ENCODE data around the gene BAG3.

BAG3 gene

DNA sequence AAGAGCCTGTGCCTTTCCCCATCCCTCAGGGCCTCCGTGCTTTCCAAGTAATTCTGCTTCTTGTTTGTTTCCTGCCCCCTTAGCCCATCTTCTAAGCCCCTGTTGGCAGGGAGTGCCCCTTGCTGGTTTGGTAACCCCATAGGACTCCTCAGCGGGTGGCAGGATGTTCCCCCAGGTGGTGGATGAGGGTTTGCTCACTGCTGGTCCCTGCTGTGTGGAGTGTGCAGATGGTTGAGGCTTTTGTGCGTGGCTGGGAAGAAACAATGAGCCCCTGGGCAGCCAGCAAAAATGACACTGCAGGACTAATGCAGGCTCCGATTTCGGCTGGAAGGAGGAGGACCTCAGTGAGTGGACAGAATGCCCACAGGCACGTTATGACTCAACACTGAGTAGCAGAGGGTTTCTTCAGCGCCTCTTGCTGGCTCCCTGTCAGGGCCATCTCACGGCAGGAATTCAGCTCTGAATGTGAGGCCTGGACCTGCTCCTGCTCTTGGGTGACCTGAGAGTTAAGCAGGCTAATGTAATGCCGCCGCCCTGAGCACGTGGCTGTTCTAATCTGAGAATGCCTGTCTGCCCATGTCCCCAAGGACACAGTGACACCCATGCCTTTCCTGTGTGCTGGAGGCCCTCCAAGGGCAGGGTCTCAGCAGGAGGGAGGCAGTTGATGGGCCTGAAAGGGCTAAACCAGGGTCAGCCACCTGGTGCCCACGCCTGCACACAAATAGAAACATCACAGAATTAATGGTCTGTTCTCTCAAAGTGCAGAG, 16.6 kb downstream of the BAG3 start (continued):
- TF ChIP-seq, protein P1, sequence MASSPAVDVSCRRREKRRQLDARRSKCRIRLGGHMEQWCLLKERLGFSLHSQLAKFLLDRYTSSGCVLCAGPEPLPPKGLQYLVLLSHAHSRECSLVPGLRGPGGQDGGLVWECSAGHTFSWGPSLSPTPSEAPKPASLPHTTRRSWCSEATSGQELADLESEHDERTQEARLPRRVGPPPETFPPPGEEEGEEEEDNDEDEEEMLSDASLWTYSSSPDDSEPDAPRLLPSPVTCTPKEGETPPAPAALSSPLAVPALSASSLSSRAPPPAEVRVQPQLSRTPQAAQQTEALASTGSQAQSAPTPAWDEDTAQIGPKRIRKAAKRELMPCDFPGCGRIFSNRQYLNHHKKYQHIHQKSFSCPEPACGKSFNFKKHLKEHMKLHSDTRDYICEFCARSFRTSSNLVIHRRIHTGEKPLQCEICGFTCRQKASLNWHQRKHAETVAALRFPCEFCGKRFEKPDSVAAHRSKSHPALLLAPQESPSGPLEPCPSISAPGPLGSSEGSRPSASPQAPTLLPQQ (tag by site-specific recombination; IDR thresholded peaks at IDR 0.05) = 0 out of 2 replicates have a peak, but pooled peaks have one; percentile 33
- TF ChIP-seq ZNF621 (tag by site-specific recombination; IDR thresholded peaks at IDR 0.05) (no peak), YY1 (tag by site-specific recombination; IDR thresholded peaks at IDR 0.05) (no peak), ZNF132 (tag by site-specific recombination; IDR thresholded peaks at IDR 0.05; ENCODE audit: borderline replicate concordance) (no peak), PRDM1 (tag by site-specific recombination; IDR thresholded peaks at IDR 0.05) (no peak), ZNF37A (tag by site-specific recombination; IDR thresholded peaks at IDR 0.05) (no peak), FEZF1 (tag by site-specific recombination; IDR thresholded peaks at IDR 0.05) (peak; percentile 64), KLF8 (tag by site-specific recombination; IDR thresholded peaks at IDR 0.05) (no peak), ZNF701 (tag by site-specific recombination; IDR thresholded peaks at IDR 0.05) (no peak), ZNF548 (tag by site-specific recombination; IDR thresholded peaks at IDR 0.05) (no peak), ZBTB8A (tag by site-specific recombination; IDR thresholded peaks at IDR 0.05) (peak; percentile 57; the same call in 1 of the 2 replicates), ZNF211 (tag by site-specific recombination; IDR thresholded peaks at IDR 0.05; ENCODE audit: low read depth) (no peak), ZFP37 (tag by site-specific recombination; IDR thresholded peaks at IDR 0.05) (no peak), OSR2 (tag by site-specific recombination; IDR thresholded peaks at IDR 0.05) (peak; percentile 55; the same call in 1 of the 2 replicates), ZNF561 (tag by site-specific recombination; IDR thresholded peaks at IDR 0.05; ENCODE audit: borderline replicate concordance) (no peak), ZXDB (tag by site-specific recombination; IDR thresholded peaks at IDR 0.05) (peak; percentile 59), ZNF2 (tag by site-specific recombination; IDR thresholded peaks at IDR 0.05) (no peak), ZNF76 (tag by site-specific recombination; IDR thresholded peaks at IDR 0.05; ENCODE audit: borderline replicate concordance, low read depth) (no peak), ZNF146 (tag by site-specific recombination; IDR thresholded peaks at IDR 0.05) (no peak), KLF10 (tag by site-specific recombination; IDR thresholded peaks at IDR 0.05) (no peak), ZNF23 (tag by site-specific recombination; IDR thresholded peaks at IDR 0.05; ENCODE audit: borderline replicate concordance) (no peak), ZFP69B (tag by site-specific recombination; IDR thresholded peaks at IDR 0.05) (no peak), ZNF629 (tag by site-specific recombination; IDR thresholded peaks at IDR 0.05) (peak; percentile 56), ZNF670 (tag by site-specific recombination; IDR thresholded peaks at IDR 0.05; ENCODE audit: low read depth) (no peak), ZNF596 (tag by site-specific recombination; IDR thresholded peaks at IDR 0.05) (no peak), ZNF112 (tag by site-specific recombination; IDR thresholded peaks at IDR 0.05) (no peak), ZNF626 (tag by site-specific recombination; IDR thresholded peaks at IDR 0.05) (no peak), ZBTB10 (tag by site-specific recombination; IDR thresholded peaks at IDR 0.05) (no peak), KLF17 (tag by site-specific recombination; IDR thresholded peaks at IDR 0.05) (0 out of 2 replicates have a peak, but pooled peaks have one; percentile 54), ZNF510 (tag by site-specific recombination; IDR thresholded peaks at IDR 0.05; ENCODE audit: insufficient replicate concordance) (no peak)
- TF ChIP-seq, protein P2, sequence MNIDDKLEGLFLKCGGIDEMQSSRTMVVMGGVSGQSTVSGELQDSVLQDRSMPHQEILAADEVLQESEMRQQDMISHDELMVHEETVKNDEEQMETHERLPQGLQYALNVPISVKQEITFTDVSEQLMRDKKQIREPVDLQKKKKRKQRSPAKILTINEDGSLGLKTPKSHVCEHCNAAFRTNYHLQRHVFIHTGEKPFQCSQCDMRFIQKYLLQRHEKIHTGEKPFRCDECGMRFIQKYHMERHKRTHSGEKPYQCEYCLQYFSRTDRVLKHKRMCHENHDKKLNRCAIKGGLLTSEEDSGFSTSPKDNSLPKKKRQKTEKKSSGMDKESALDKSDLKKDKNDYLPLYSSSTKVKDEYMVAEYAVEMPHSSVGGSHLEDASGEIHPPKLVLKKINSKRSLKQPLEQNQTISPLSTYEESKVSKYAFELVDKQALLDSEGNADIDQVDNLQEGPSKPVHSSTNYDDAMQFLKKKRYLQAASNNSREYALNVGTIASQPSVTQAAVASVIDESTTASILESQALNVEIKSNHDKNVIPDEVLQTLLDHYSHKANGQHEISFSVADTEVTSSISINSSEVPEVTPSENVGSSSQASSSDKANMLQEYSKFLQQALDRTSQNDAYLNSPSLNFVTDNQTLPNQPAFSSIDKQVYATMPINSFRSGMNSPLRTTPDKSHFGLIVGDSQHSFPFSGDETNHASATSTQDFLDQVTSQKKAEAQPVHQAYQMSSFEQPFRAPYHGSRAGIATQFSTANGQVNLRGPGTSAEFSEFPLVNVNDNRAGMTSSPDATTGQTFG (tag by site-specific recombination; IDR thresholded peaks at IDR 0.05; ENCODE audit: borderline replicate concordance) = no peak
- TF ChIP-seq, protein P3, sequence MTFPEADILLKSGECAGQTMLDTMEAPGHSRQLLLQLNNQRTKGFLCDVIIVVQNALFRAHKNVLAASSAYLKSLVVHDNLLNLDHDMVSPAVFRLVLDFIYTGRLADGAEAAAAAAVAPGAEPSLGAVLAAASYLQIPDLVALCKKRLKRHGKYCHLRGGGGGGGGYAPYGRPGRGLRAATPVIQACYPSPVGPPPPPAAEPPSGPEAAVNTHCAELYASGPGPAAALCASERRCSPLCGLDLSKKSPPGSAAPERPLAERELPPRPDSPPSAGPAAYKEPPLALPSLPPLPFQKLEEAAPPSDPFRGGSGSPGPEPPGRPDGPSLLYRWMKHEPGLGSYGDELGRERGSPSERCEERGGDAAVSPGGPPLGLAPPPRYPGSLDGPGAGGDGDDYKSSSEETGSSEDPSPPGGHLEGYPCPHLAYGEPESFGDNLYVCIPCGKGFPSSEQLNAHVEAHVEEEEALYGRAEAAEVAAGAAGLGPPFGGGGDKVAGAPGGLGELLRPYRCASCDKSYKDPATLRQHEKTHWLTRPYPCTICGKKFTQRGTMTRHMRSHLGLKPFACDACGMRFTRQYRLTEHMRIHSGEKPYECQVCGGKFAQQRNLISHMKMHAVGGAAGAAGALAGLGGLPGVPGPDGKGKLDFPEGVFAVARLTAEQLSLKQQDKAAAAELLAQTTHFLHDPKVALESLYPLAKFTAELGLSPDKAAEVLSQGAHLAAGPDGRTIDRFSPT (tag by site-specific recombination; IDR thresholded peaks at IDR 0.05) = peak; percentile 41; the same call in 1 of the 2 replicates

All from HEK293 (cell line).